Keratinocyte (primary cell): ENCODE measurements around the gene FBP1. TPM values are rescaled to one million over a fixed set of nuclear protein-coding genes. Genes with fewer than 3 reads are reported as not detected.

Experiments
- DNase-seq: peaks from one replicate; pipeline ENCODE4 v3.0.0-alpha.2; 2011; ENCODE audit warnings: low read depth, missing footprints, low spot score
- FAIRE-seq: peaks from 2 replicates; lab custom pipeline; 2011; peaks lifted over from hg19 to GRCh38; lab: Jason Lieb, UNC
- H2AFZ ChIP-seq: 2 replicates; pipeline ENCODE4 v1.6.0; 2012; ENCODE audit warnings: low read length, control low read depth, inconsistent platforms; ENCODE audit not compliant: control insufficient read depth
- H3K27ac ChIP-seq: 2 replicates; pipeline ENCODE4 v1.5.1; 2011; ENCODE audit warnings: low read length; ENCODE audit not compliant: control insufficient read depth, insufficient read depth
- H3K27me3 ChIP-seq: 3 replicates; pipeline ENCODE4 v1.6.0; 2011; ENCODE audit warnings: low read length; ENCODE audit not compliant: control insufficient read depth, insufficient read depth; ENCODE audit errors: extremely low read depth
- H3K36me3 ChIP-seq, 2 experiments: 2 replicates in 1 of 2; 3 replicates in 1 of 2; pipeline ENCODE4 v1.5.1; 2011; ENCODE audit warnings: low read length in 2 of 2, mild to moderate bottlenecking in 1 of 2; ENCODE audit not compliant: control insufficient read depth in 2 of 2, insufficient read depth in 2 of 2; ENCODE audit errors: extremely low read depth in 1 of 2
- H3K4me1 ChIP-seq: 3 replicates; pipeline ENCODE4 v1.5.1; 2011; ENCODE audit warnings: low read length; ENCODE audit not compliant: control insufficient read depth, insufficient read depth; ENCODE audit errors: extremely low read depth
- H3K4me2 ChIP-seq: 3 replicates; pipeline ENCODE4 v1.6.0; 2011; ENCODE audit warnings: low read depth, low read length; ENCODE audit not compliant: control insufficient read depth, insufficient read depth; ENCODE audit errors: extremely low read depth
- H3K4me3 ChIP-seq, 3 experiments: fragments of 200-600 bp in 1 of 3; sonication (generic) in 1 of 3; 2 replicates in 2 of 3; 3 replicates in 1 of 3; pipeline ENCODE4 v1.5.1; 2011 to 2016; ENCODE audit warnings: low read length in 3 of 3, mild to moderate bottlenecking in 3 of 3, control low read depth in 2 of 3, inconsistent platforms in 1 of 3, low read depth in 1 of 3, mixed read lengths in 1 of 3, mixed run types in 1 of 3, moderate library complexity in 1 of 3; ENCODE audit not compliant: control insufficient read depth in 2 of 3, insufficient read depth in 2 of 3; ENCODE audit errors: extremely low read depth in 1 of 3
- H3K79me2 ChIP-seq: 2 replicates; pipeline ENCODE4 v1.6.0; 2012; ENCODE audit warnings: low read length; ENCODE audit not compliant: control insufficient read depth, insufficient read depth
- H3K9ac ChIP-seq: 3 replicates; pipeline ENCODE4 v1.6.0; 2011; ENCODE audit warnings: low read length; ENCODE audit not compliant: control insufficient read depth, insufficient read depth; ENCODE audit errors: extremely low read depth
- H3K9me1 ChIP-seq: 3 replicates; pipeline ENCODE4 v1.6.0; 2011; ENCODE audit warnings: low read length; ENCODE audit not compliant: control insufficient read depth, insufficient read depth; ENCODE audit errors: extremely low read depth
- H3K9me3 ChIP-seq: 2 replicates; pipeline ENCODE4 v1.5.1; 2012; ENCODE audit warnings: low read depth, low read length; ENCODE audit not compliant: control insufficient read depth
- H4K20me1 ChIP-seq: 3 replicates; pipeline ENCODE4 v1.6.0; 2011; ENCODE audit warnings: low read length; ENCODE audit not compliant: control insufficient read depth, insufficient read depth; ENCODE audit errors: extremely low read depth
- EZH2 ChIP-seq: IDR thresholded peaks from one replicate; pipeline ENCODE4 v1.6.1; 2012; ENCODE audit warnings: inconsistent platforms, mild to moderate bottlenecking, low read length, moderate library complexity
- dilution Hi-C: fragments of 300-500 bp; cut with MboI; formaldehyde crosslinking; loops from one replicate; pipeline ENCODE4 v1.7.0; 2020; ENCODE audit warnings: low sequenced_read_pairs; ENCODE audit not compliant: extremely low pct_ligation_motif_present
- polyA plus RNA-seq, 5 experiments: library from polyadenylated mRNA; depleted of rRNA in 3 of 5; stranded (reverse) in 3 of 5; stranded (forward) in 1 of 5; unstranded in 1 of 5; fragments of >200 nt; gene quantifications; 1 replicate in 1 of 5; 2 replicates in 3 of 5; 3 replicates in 1 of 5; pipeline versions ENCODE4 v1.2.1 to v1.2.3, GENCODE V29; 2011 to 2012; ENCODE audit warnings: missing spikeins in 2 of 5, low read depth in 1 of 5, low replicate concordance in 1 of 5
- TF ChIP-seq, protein P1 (sequence below), 3 experiments: IDR thresholded peaks in 1 of 3; conservative IDR thresholded peaks in 1 of 3; optimal IDR thresholded peaks in 1 of 3; 2 replicates in 2 of 3; 3 replicates in 1 of 3; pipeline versions ENCODE3 to v1.5.1; 2011; ENCODE audit warnings: low read length in 3 of 3, mild to moderate bottlenecking in 3 of 3, moderate library complexity in 2 of 3, control low read depth in 1 of 3, inconsistent platforms in 1 of 3; ENCODE audit not compliant: insufficient read depth in 2 of 3; ENCODE audit errors: extremely low read depth in 1 of 3

FBP1 gene
- polyA plus RNA-seq, 1 donor (not counting 4 experiments of a cell fraction or from before 2014, with no cell fraction given): 0.16 TPM

DNA sequence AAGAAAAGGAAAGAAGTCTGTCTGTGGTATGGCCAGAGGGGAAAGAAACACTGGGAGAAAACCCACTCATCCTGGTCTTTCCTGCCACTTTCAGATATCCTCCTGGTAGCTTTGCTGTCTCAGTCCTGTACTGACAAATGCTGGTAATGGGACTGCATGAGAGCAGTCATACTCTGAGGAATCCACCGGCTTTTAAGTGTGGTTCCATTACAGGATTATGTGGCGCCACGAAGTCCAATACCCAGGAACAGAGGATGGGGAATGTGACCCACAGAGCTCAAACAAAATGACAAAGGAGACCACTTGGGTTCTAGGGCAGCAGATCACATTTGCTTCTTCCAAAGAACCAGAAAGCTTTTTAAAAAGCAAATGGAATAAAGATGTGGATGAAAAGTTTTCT lies 26.3 kb upstream of the FBP1 start:
- no peak for FAIRE-seq
- no peak for TF ChIP-seq EZH2
- TF ChIP-seq, protein P1, sequence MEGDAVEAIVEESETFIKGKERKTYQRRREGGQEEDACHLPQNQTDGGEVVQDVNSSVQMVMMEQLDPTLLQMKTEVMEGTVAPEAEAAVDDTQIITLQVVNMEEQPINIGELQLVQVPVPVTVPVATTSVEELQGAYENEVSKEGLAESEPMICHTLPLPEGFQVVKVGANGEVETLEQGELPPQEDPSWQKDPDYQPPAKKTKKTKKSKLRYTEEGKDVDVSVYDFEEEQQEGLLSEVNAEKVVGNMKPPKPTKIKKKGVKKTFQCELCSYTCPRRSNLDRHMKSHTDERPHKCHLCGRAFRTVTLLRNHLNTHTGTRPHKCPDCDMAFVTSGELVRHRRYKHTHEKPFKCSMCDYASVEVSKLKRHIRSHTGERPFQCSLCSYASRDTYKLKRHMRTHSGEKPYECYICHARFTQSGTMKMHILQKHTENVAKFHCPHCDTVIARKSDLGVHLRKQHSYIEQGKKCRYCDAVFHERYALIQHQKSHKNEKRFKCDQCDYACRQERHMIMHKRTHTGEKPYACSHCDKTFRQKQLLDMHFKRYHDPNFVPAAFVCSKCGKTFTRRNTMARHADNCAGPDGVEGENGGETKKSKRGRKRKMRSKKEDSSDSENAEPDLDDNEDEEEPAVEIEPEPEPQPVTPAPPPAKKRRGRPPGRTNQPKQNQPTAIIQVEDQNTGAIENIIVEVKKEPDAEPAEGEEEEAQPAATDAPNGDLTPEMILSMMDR (optimal IDR thresholded peaks at IDR 0.05 in 1 of 3, IDR thresholded peaks at IDR 0.05 in 1 of 3, conservative IDR thresholded peaks at IDR 0.05 in 1 of 3; ENCODE audit: extremely low read depth in 1 of 3, insufficient read depth in 2 of 3, low read length in 3 of 3): no peak
- no peak overlapping the region for H3K27ac ChIP-seq
- peaks cover 11% of the 10 kb centered on the region for H3K4me1 ChIP-seq
- H3K9me3 ChIP-seq: no peaks in the 10 kb centered on the region
- no peak overlapping the region for H3K9ac ChIP-seq
- H4K20me1 ChIP-seq: no peaks in the 10 kb centered on the region
- no peak for DNase-seq
- H2AFZ ChIP-seq: no peak overlapping the region
- H3K36me3 ChIP-seq: no peaks in the 10 kb centered on the region
- no peaks in the 10 kb centered on the region for H3K27me3 ChIP-seq
- no peaks in the 10 kb centered on the region for H3K79me2 ChIP-seq
- H3K9me1 ChIP-seq: no peaks in the 10 kb centered on the region
- no peak overlapping the region for H3K4me3 ChIP-seq
- dilution Hi-C loops: no loop called here
- H3K4me2 ChIP-seq: no peak overlapping the region

DNA sequence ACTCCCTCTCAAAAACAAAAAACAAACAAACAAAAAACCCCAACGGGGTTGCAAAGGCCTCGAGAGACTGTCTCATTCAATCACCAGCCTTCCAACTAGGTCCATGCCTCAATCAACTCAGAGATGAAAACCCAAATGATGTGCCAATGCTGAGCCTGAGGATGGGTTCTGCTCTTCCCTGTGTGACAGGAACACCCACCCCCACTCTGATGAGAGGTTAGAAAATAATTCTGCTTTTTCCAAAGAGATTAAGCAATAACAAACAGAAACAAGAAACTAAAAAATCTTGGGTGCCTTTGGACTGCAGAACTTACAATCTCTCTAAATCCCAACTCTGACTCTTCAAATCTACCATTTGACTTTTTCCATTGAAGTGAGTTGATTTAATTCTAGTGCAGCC lies 25.5 kb upstream of the FBP1 start:
- no peaks in the 10 kb centered on the region for H3K27me3 ChIP-seq
- H3K9me1 ChIP-seq: no peaks in the 10 kb centered on the region
- no peak overlapping the region for H2AFZ ChIP-seq
- no peak overlapping the region for H3K4me2 ChIP-seq
- H3K79me2 ChIP-seq: no peaks in the 10 kb centered on the region
- no peak overlapping the region for H3K9ac ChIP-seq
- no peaks in the 10 kb centered on the region for H3K9me3 ChIP-seq
- TF ChIP-seq EZH2: no peak
- TF ChIP-seq, protein P1 (optimal IDR thresholded peaks at IDR 0.05 in 1 of 3, IDR thresholded peaks at IDR 0.05 in 1 of 3, conservative IDR thresholded peaks at IDR 0.05 in 1 of 3; ENCODE audit: extremely low read depth in 1 of 3, insufficient read depth in 2 of 3, low read length in 3 of 3): no peak
- DNase-seq: no peak
- H4K20me1 ChIP-seq: no peaks in the 10 kb centered on the region
- no peak overlapping the region for H3K27ac ChIP-seq
- dilution Hi-C loops: no loop called here
- FAIRE-seq: no peak
- no peaks in the 10 kb centered on the region for H3K36me3 ChIP-seq
- peaks cover 11% of the 10 kb centered on the region for H3K4me1 ChIP-seq
- H3K4me3 ChIP-seq: no peak overlapping the region
